Activated CD8-positive, alpha-beta T cell treated with anti-CD3 and anti-CD28 coated beads for 36 hours (primary cell): Measurements from ENCODE around the gene LDB2. TPM values are rescaled to one million over a fixed set of nuclear protein-coding genes. Genes with fewer than 3 reads are reported as not detected.
"Not testable (repeated sequence)": the region's sequence is repeated elsewhere in the genome, so short reads cannot be mapped to it uniquely, and the experiment has no call there.

Experiments
- ATAC-seq: fragments of 200-7000 bp; cut with Tn5 transposase; one replicate; pipeline ENCODE4 v1.10.0; 2021; ENCODE audit warnings: mild to moderate bottlenecking, moderate library complexity
- CTCF ChIA-PET: fragments of 350-600 bp; sonication (Branson Sonifier 250); formaldehyde crosslinking; loops from one replicate; lab custom pipeline; 2021; ENCODE audit warnings: antibody characterized with exemption; lab: Charles Lee
- POLR2A ChIA-PET: fragments of 350-600 bp; sonication (Branson Sonifier 250); formaldehyde crosslinking; loops from one replicate; lab custom pipeline; 2021; ENCODE audit warnings: antibody characterized with exemption; lab: Charles Lee
- DNase-seq: peaks from one replicate; pipeline ENCODE4 v3.0.0-alpha.2; 2020
- H3K27ac Mint-ChIP-seq: one replicate; pipeline ENCODE4 v1.8.0; 2021; ENCODE audit warnings: mild to moderate bottlenecking, mixed read lengths
- H3K27me3 Mint-ChIP-seq: one replicate; pipeline ENCODE4 v1.8.0; 2021; ENCODE audit warnings: mixed read lengths
- H3K36me3 Mint-ChIP-seq: one replicate; pipeline ENCODE4 v1.8.0; 2021; ENCODE audit warnings: low read depth, mixed read lengths
- H3K4me1 Mint-ChIP-seq: one replicate; pipeline ENCODE4 v1.8.0; 2021; ENCODE audit warnings: low read depth, mixed read lengths
- H3K4me3 Mint-ChIP-seq: one replicate; pipeline ENCODE4 v1.8.0; 2021; ENCODE audit warnings: mild to moderate bottlenecking, moderate library complexity, mixed read lengths
- H3K9me3 Mint-ChIP-seq: one replicate; pipeline ENCODE4 v1.8.0; 2021; ENCODE audit warnings: mixed read lengths
- CTCF ChIP-seq: fragments of 200-600 bp; IDR thresholded peaks from one replicate; pipeline ENCODE4 v1.8.0; 2022; ENCODE audit warnings: antibody characterized with exemption, mild to moderate bottlenecking
- intact Hi-C: fragments of 100-400 bp; cut with micrococcal nuclease; formaldehyde crosslinking; loops from one replicate; pipeline ENCODE4 v1.10.0; 2022
- total RNA-seq, 2 experiments: library from RNA; stranded (reverse); gene quantifications; one replicate each; pipeline ENCODE4 v1.2.3, GENCODE V29; 2021

Gene LDB2
- total RNA-seq, 2 experiments from 2014 or later = not detected

- no peaks in the 10 kb centered on the region for H3K4me1 Mint-ChIP-seq
- intact Hi-C loops = no loop called here
- CTCF ChIA-PET = no interaction called here
- POLR2A ChIA-PET = no interaction called here
- H3K36me3 Mint-ChIP-seq = no peaks in the 10 kb centered on the region
- H3K4me3 Mint-ChIP-seq = no peak overlapping the region
- DNase-seq (no peak), ATAC-seq (no peak)
- no peak overlapping the region for H3K27ac Mint-ChIP-seq
- no peaks in the 10 kb centered on the region for H3K27me3 Mint-ChIP-seq
- no peaks in the 10 kb centered on the region for H3K9me3 Mint-ChIP-seq
- TF ChIP-seq CTCF = no peak
These were observed 262.1 kb downstream of the LDB2 start for GRCh38 chr4:16636304-16636703.

- DNase-seq, H3K27ac Mint-ChIP-seq, H3K9me3 Mint-ChIP-seq, ATAC-seq, H3K4me1 Mint-ChIP-seq, H3K27me3 Mint-ChIP-seq, POLR2A ChIA-PET, H3K4me3 Mint-ChIP-seq, H3K36me3 Mint-ChIP-seq, CTCF ChIA-PET, intact Hi-C loops: not testable (repeated sequence)
These were observed 269.2 kb downstream of the LDB2 start for GRCh38 chr4:16629274-16629673.

- DNase-seq, ATAC-seq, H3K27ac Mint-ChIP-seq, POLR2A ChIA-PET, intact Hi-C loops, H3K36me3 Mint-ChIP-seq, H3K4me1 Mint-ChIP-seq, CTCF ChIA-PET, H3K27me3 Mint-ChIP-seq, H3K9me3 Mint-ChIP-seq, H3K4me3 Mint-ChIP-seq: not testable (repeated sequence)
These were observed 269.6 kb downstream of the LDB2 start for GRCh38 chr4:16628835-16629234.

- no peaks in the 10 kb centered on the region for H3K9me3 Mint-ChIP-seq
- no peak overlapping the region for H3K4me3 Mint-ChIP-seq
- ChIA-PET POLR2A (no interaction called here), CTCF (no interaction called here)
- no peaks in the 10 kb centered on the region for H3K36me3 Mint-ChIP-seq
- no peak overlapping the region for H3K27ac Mint-ChIP-seq
- H3K27me3 Mint-ChIP-seq = no peaks in the 10 kb centered on the region
- DNase-seq (no peak), ATAC-seq (no peak)
- no peaks in the 10 kb centered on the region for H3K4me1 Mint-ChIP-seq
- no peak for TF ChIP-seq CTCF
- intact Hi-C loops = no loop called here
These were observed 270.4 kb downstream of the LDB2 start for GRCh38 chr4:16627999-16628398.

GRCh38 chr4:16626945-16627344 lies 271.5 kb downstream of the LDB2 start:
- Mint-ChIP-seq H3K9me3 (no peaks in the 10 kb centered on the region), H3K4me1 (no peaks in the 10 kb centered on the region), H3K36me3 (no peaks in the 10 kb centered on the region), H3K27me3 (no peaks in the 10 kb centered on the region), H3K27ac (no peak overlapping the region), H3K4me3 (no peak overlapping the region)
- no peak for TF ChIP-seq CTCF
- ATAC-seq (no peak), DNase-seq (no peak)
- ChIA-PET POLR2A (no interaction called here), CTCF (no interaction called here)
- intact Hi-C loops = no loop called here

- Mint-ChIP-seq H3K4me3 (no peak overlapping the region), H3K27ac (no peak overlapping the region), H3K27me3 (no peaks in the 10 kb centered on the region), H3K9me3 (no peaks in the 10 kb centered on the region), H3K4me1 (no peaks in the 10 kb centered on the region), H3K36me3 (no peaks in the 10 kb centered on the region)
- ATAC-seq = no peak
- ChIA-PET CTCF (no interaction called here), POLR2A (no interaction called here)
- TF ChIP-seq CTCF = no peak
- intact Hi-C loops = no loop called here
- no peak for DNase-seq
These were observed 275.6 kb downstream of the LDB2 start for GRCh38 chr4:16622826-16623225.
